ENCODE results near the gene ANKAR.
A peak's percentile ranks its signal among the peaks of the same experiment; 100 is the strongest.
"Not testable (repeated sequence)": the region's sequence is repeated elsewhere in the genome, so short reads cannot be mapped to it uniquely, and the experiment has no call there.

The ANKAR gene

DNA sequence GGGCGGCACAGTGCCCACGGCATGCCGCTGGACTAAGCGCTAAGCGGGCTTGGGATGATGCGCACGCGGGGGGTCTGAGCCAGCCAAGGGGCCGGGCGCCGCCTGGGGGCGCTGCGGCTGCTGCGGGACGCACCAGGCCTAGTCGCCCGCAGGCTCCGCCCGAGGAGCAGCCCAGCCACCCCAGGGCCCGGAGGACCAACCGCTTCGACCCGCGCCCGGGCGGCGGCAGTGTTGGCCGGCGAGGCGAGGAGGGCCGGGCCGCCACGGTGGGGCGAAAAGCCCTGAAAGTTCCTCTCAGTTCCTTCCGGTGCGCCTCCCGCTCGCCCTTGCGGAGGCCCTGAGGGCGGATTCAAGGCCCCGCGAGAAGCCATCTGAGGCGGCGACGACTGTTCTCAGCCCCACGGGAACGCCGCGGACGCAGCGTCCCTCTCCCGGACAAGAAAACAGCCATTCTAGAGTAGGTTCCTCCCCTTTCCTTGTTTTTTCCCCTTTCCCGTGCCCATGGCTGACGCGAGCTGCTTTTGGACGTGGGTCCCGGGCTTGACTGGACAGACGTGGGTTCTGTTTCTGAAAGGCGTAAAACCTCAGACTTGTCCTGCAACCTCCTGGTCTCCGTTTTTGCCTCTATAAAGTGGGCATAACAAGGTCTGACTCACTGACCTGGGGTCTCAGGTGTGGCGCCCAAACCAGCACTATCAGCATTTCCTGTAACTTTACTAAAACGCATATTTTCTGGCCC lies at the start of gene ANKAR:
ANKAR (plus strand) TSS at position 297 of the 739 bp plus-strand sequence. CDS start 1,821 bp downstream, outside the sequence.
- peak; percentile 72 to 80 for DNase-seq

- no peak for DNase-seq
Observed at GRCh38 chr2:189625636-189626035, 48.8 kb upstream of the ANKAR start.

- no peak for DNase-seq
Observed at GRCh38 chr2:189627789-189628188, 46.7 kb upstream of the ANKAR start.

GRCh38 chr2:189628817-189629530 lies 45.5 kb upstream of the ANKAR start:
- DNase-seq = no peak

DNA sequence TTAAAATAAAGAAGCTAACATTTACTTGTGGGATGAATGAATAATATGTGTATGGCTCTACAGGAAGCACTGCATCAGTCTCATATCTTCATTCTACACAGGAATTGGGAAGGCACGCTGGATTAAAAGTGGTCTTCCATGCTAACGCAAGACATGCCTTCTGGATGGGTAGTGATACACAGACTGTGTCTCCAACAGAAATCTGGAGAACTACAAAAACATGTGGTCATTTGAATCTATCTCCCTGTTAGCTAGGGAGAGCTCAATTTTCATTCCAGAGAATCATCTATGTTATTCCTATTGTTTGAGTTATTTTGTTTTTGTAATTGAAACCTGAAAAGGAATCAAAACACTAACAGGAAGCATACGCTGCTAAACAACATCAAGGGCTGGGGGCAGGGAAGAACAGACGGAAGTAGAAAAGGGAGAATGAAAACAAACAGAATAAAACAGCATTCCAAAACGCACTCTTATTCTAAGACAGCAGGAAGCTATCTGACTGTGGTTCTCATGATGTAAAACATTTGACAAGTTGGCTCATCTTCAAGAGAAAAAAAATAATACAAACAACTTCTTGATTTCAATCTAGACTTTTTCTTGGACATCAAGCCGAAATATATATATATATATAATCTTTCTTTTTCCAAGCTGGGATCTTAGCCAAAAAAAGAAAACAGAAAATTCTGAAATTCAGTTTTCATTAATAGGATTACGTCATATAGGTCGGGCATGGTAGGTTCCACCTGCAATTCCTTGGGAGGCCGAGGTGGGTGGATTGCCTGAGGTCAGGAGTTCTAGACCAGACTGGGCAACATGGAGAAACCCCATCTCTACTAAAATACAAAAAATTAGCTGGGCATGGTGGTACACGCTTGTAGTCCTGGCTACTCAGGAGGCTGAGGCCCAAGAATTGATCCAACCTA lies 44.7 kb upstream of the ANKAR start:
- no peak for DNase-seq

DNA sequence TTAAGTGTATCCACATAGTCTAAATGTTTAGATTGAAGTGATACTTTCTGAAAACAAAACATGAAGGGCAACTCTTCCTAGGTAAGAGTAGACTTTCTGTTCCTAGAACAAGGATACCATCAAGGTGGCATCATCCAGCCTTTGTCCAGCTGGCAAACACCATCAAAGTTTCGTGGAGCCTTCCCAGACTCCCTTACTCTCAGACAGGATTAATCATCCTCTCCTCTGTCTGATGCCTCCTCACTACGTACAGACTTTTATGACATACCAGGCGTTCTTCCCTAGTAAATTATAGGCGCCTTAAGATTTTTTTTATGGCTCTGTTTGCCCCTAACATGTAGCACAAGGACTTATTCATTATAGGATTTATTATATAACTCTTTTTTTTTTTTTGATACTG lies 42.6 kb upstream of the ANKAR start:
- DNase-seq = no peak

GRCh38 chr2:189633392-189633811 lies 41.1 kb upstream of the ANKAR start:
- DNase-seq = no peak

- DNase-seq = no peak
Observed at GRCh38 chr2:189635353-189635752, 39.1 kb upstream of the ANKAR start.

DNA sequence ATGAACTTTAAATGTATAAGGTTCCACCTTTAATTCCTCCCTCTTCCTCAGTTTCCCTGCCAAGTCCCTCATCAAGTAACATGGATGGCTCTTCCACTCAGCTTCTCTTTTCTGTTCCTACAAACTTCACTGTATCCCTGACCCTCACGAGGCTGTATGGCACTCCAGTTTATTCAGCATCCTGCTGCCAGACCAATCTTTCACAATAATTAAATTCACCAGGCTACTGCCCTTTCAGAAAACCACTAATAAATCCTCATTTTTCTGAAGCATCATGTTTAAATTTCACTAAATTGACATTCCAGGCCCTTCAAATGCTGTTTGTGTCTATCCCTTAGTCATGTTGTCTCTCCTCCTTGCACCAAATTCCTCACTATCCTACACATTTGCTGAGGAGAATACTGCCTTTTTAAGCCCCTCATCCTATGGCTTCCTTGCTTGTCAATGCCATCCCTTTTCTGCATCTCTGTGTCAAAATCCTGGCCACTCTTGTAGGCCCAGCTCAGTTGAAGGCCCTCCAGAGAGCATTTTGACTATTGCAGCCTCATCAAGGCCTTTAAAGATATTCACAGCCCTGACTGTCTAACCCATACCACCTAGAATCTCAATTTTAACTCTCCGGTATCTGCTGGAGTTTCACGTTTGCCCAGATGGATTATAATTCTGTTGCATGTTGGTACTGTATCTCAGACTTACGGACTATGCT lies 36.0 kb upstream of the ANKAR start:
- DNase-seq = no peak

DNA sequence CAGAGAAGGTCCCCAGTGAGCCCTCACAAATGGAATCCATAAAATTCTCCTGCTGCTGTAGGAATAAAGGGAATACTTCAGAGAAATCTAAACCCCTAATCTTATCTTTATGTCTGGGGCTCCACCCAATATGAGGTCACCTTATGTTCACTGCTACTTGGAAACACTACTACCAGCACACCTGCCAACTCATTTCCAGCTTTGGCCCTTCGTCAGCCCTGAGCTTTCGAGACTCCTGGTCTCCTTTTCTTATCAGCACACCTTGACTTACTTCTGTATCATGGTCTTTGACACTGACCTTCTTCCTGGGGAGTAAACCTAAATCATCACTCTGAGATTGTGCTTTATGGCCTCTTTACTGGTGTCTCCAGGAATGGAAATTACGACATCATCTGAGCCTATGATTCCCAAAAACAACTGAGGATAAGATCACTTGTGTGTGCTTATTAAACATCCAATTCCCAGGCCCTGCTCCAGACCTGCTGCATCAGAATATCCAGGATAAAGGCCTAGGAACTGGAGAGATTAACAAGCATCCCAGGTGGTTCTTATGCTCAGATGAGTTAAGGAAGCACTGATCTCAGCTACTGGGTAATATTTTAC lies 35.4 kb upstream of the ANKAR start:
- no peak for DNase-seq

GRCh38 chr2:189641002-189641401 lies 33.5 kb upstream of the ANKAR start:
- no peak for DNase-seq

- no peak for DNase-seq
Observed at GRCh38 chr2:189641590-189641989, 32.9 kb upstream of the ANKAR start.

DNA sequence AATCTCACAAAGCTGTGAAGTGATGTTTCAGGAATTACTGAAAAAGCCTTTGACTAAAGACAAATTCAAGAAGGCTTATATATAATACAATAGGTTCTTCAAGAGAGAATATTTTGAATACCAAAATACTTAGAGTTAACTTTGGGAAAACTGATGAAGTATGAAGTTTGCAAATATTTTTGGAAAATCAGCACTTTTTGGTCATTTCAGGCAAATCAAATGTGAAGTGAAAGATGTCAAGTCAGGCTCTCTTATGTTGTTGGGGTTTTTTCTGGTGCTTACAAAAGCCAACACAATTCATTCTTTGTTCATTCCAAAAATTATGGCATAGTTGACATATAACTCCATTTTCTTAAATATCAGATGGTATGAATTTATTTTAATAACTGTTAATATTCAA lies 27.9 kb upstream of the ANKAR start:
- no peak for DNase-seq

DNA sequence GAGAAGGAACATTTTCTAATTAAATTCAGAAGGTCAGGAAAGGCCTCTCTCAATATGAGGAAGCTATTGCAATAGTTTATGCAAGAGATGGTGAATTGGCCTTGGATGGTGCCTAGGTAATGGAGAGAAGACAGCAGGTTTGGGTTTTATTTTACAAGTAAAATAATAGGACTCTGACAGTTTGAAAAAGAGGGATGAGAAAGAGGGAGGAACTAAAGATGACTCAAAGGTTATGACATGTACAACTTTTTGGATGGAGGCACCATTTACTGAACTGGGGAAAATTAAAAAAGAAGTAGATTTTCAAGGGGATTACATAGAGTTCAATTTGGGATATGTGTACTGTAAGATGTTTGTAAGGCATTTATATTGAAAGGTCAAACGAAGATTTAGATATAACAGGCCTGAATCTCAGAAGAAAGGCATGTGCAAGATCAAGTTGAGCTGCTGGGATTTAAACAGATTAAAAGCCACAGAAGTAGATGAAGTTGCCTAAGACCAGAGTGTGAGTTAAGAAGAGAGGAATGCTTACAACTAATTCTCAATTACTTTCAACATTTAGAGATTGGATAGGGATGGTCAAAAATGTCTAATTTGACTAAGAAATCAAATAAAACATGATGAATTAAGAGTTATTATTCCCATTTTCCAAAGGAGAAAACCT lies 25.5 kb upstream of the ANKAR start:
- no peak for DNase-seq

- no peak for DNase-seq
Observed at GRCh38 chr2:189651284-189651683, 23.2 kb upstream of the ANKAR start.

- not testable (repeated sequence) for DNase-seq
Observed at GRCh38 chr2:189653464-189653863, 21.0 kb upstream of the ANKAR start.

DNA sequence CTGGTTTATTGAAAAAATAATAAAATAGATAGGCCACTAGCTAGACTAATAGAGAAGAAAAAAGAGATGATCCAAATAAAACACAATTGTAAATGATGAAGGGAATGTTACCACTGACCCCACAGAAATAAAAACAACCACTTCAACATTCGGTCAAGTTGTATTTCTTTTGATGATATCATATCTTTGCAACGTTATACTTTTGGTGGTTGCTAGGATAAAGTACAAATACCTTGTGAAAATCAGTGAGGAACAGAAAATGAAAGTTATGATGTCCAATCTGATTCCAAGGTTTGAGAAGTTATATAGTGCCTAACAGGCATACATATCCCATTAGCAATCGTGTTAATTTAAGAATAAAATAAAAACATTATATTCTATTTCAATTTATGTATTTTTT lies 19.8 kb upstream of the ANKAR start:
- no peak for DNase-seq

- DNase-seq = no peak
Observed at GRCh38 chr2:189657867-189658266, 16.6 kb upstream of the ANKAR start.

- DNase-seq = no peak
Observed at GRCh38 chr2:189658306-189659212, 15.9 kb upstream of the ANKAR start.

DNA sequence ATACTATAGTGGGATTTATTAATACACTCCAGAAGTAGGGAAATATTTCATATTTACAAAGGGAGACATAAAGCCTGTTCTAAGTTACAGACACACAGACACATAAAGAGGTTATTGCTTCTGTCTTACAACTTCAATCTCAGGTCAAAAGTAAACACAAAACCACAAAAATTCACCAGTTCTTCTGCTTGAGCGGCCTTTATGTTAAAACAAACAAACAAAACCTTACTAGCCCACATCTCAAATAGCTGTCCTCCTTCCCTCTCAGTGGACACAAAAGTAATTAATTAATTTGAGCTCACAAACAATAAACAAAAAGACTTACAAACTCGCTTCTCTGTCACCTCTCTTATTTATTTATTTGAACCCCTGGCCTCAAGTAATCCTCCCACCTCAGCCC lies 14.7 kb upstream of the ANKAR start:
- DNase-seq = no peak

DNA sequence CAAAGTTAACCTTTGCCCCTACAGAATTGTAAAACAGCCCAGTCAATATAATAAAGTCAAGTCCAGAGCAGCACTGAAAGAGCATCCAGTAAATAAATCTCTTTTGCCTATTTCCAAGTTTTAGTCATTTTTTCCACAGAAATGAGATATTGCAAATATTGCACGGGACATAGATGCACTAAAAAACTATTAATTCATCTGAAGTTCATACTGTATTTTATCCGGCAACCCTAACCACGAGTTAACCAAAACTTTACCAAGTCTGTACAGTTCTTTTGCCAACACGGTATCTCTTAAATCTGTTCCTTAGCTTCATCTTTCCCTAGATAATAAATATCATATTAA lies 13.7 kb upstream of the ANKAR start:
- no peak for DNase-seq
